ENCODE measurements around the gene MYO18A.
A peak's percentile ranks its signal among the peaks of the same experiment; 100 is the strongest.
"Not testable (repeated sequence)": the region's sequence is repeated elsewhere in the genome, so short reads cannot be mapped to it uniquely, and the experiment has no call there.

The MYO18A gene, protein sequence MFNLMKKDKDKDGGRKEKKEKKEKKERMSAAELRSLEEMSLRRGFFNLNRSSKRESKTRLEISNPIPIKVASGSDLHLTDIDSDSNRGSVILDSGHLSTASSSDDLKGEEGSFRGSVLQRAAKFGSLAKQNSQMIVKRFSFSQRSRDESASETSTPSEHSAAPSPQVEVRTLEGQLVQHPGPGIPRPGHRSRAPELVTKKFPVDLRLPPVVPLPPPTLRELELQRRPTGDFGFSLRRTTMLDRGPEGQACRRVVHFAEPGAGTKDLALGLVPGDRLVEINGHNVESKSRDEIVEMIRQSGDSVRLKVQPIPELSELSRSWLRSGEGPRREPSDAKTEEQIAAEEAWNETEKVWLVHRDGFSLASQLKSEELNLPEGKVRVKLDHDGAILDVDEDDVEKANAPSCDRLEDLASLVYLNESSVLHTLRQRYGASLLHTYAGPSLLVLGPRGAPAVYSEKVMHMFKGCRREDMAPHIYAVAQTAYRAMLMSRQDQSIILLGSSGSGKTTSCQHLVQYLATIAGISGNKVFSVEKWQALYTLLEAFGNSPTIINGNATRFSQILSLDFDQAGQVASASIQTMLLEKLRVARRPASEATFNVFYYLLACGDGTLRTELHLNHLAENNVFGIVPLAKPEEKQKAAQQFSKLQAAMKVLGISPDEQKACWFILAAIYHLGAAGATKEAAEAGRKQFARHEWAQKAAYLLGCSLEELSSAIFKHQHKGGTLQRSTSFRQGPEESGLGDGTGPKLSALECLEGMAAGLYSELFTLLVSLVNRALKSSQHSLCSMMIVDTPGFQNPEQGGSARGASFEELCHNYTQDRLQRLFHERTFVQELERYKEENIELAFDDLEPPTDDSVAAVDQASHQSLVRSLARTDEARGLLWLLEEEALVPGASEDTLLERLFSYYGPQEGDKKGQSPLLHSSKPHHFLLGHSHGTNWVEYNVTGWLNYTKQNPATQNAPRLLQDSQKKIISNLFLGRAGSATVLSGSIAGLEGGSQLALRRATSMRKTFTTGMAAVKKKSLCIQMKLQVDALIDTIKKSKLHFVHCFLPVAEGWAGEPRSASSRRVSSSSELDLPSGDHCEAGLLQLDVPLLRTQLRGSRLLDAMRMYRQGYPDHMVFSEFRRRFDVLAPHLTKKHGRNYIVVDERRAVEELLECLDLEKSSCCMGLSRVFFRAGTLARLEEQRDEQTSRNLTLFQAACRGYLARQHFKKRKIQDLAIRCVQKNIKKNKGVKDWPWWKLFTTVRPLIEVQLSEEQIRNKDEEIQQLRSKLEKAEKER (N-terminal part only)

GRCh38 chr17:29180034-29180787 lies at the start of gene MYO18A:
Gene MYO18A, minus strand, starts transcription at chr17:29180398. Its CDS starts 13,458 bp downstream, at chr17:29166940.
- peak; percentile 63 for DNase-seq (ENCODE audit: low spot score)

GRCh38 chr17:29225396-29225795 lies 45.2 kb upstream of the MYO18A start:
- no peak for DNase-seq (ENCODE audit: low spot score)

GRCh38 chr17:29221338-29221737 lies 41.1 kb upstream of the MYO18A start:
- DNase-seq (ENCODE audit: low spot score) = not testable (repeated sequence)

GRCh38 chr17:29219378-29220047 lies 39.3 kb upstream of the MYO18A start:
- DNase-seq (ENCODE audit: low spot score) = peak; percentile 92

- no peak for DNase-seq (ENCODE audit: low spot score)
Observed at GRCh38 chr17:29216856-29217255, 36.7 kb upstream of the MYO18A start.

GRCh38 chr17:29216181-29216580 lies 36.0 kb upstream of the MYO18A start:
- DNase-seq (ENCODE audit: low spot score) = no peak

DNA sequence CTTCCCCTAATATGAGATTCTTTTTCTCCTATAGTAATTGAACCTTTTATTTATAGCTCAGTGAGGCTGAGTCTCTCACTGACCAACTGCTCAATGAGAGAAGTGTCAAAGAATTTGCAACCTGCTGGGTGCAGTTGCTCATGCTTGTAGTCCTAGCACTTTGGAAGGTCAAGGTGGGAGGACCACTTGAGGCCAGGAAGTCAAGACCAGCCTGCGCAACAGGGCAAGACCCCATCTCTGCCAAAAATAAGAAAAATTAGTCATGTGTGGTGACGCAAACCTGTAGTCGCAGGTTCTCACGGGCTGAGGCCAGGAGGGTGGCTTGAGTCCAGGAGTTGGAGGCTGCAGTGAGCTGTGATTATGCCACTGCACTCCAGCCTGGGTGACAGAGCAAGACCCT lies 35.5 kb upstream of the MYO18A start:
- DNase-seq (ENCODE audit: low spot score) = no peak

DNA sequence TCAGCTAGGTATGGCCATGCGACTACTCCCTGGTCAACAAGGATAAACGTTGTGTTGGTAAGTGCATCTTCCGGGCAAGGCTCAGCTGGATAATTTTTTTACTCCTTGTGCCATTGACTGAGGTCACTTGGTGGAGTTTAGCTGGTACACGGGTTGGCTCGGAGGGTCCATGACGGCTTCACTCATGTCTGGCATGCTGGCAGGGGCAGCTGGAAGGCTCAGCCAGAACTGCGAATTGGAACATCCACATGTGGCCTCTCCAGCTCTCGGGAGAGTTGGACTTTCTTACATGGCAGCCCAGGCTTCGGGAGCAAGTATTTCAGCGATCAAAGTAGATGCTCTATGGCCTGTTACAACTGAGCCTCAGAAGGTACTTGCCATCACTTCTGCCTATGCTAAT lies 35.0 kb upstream of the MYO18A start:
- no peak for DNase-seq (ENCODE audit: low spot score)

- peak; percentile 35 for DNase-seq (ENCODE audit: low spot score)
Observed at GRCh38 chr17:29214215-29215146, 34.3 kb upstream of the MYO18A start.

GRCh38 chr17:29212681-29213121 lies 32.5 kb upstream of the MYO18A start:
- DNase-seq (ENCODE audit: low spot score) = peak; percentile 99

DNA sequence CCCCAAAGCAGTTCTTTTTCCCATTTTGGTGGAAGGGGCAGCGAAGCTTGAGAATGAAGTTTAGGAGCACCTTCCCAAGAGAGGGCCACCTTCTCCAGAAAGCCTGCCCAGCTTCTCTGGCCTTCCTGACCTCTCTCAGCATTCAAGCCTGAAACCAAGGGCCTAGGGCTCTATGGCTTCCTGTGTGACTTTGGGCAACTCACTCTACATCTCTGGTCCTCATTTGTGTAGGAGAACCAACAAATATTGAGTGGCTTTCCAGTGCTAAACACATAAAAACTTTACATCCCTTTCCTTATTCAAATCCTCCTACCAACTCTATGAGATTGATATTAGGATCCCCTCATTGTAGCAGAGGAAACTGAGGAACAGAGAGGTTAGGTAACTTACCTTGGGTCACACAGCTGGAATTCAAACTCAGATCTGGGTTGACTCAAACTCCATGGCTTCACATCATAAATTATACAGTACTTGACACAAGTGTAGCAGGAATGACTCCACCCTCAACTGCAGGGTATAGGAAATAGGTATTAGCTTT lies 32.0 kb upstream of the MYO18A start:
- DNase-seq (ENCODE audit: low spot score) = peak; percentile 34

GRCh38 chr17:29210879-29211278 lies 30.7 kb upstream of the MYO18A start:
- no peak for DNase-seq (ENCODE audit: low spot score)

- no peak for DNase-seq (ENCODE audit: low spot score)
Observed at GRCh38 chr17:29209073-29209472, 28.9 kb upstream of the MYO18A start.

GRCh38 chr17:29207975-29208374 lies 27.8 kb upstream of the MYO18A start:
- no peak for DNase-seq (ENCODE audit: low spot score)

DNA sequence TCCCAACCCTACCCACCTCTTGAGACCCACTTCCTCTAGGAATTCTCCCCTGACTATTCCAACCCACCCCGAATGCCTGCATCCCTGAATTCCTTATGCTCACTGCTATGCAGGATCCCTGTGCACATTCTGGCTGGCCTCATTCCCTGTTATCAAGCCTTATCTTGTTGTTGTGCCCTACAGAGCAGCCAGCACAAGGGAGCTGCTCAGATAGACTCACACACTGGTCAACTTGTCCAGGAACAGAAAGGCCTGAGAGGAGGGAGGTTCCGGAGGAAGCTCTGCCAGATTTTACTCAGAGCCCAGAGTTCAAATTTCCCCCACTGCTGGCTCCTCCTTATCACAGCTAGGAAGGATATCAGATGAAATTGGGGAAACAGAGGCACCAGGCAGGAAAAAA lies 24.8 kb upstream of the MYO18A start:
- peak; percentile 43 for DNase-seq (ENCODE audit: low spot score)

DNA sequence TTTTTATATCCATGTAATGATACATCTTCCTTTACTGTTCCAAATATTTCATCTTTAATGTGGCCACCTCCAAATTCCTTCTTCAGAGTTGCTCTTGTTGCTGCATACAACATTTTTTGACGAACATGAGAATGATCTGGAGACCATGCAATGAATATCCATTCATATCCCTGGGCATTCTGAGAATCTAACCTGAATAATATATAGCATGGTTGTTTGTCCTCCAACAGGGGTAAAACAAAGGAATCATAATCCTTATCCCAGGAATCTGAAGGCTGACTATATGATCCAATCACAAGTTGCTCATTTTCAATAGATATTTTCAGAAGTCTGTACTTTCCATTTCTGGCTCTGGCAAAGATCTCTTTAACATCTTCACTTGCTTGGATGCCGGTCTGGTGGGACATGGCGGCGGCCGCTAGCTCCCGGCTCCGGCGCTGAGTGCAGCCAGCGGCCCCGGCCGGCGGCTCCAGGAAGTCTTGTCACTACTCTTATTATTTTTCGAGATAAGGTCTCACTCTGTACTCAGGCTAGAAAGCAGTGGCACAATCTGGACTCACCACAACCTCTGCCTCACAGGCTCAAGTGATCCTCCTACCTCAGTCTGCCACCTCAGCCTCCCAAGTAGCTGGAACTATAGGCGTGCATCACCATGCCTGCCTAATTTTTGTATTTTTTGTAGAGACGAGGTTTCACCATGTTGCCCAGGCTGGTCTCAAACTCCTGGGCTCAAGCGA lies 24.0 kb upstream of the MYO18A start:
- DNase-seq (ENCODE audit: low spot score) = not testable (repeated sequence)

DNA sequence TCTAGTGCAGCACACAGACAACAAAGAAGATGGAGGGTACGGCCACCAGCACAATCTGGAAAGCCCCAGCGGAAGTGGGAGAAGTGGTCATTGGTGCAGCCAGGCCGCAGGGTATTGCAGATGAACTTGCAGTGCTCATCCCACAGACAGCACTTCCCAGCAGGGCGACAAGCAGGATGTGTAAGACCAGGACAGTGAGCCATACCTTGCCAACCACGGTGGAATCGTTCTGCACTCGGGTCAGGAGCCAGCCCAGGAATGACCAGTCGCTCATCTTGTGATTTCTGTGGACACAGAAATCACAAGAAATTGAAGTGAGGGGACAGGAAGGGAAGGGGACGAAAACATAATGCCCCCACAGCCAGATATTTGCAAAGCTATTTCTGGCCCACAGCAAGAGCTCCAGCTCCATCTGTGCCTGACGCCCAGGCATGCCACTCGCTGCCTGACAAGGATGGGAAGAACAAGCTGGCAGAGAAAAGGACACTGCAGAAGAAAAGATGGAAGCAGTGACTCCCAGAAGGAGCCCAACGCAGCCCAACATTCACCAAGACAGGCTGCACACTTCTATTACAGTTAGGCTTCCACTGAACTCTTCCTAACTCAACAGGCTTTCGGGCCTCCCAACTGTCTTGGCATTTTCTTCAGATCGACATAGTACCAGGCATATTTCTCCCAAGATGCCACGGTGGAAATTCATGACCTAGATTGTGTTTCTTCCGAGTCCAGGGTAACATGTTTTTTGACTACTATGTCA lies 17.5 kb upstream of the MYO18A start:
- no peak for DNase-seq (ENCODE audit: low spot score)
